Stimulated activated CD4-positive, alpha-beta T cell treated with anti-CD3 and anti-CD28 coated beads, Interleukin-12 subunit alpha, Interleukin-12 subunit beta, amount 100 ng/mL, for 4 hours (primary cell): ENCODE results near the gene KRTAP17-1.

ENCODE experiments used
- DNase-seq: peaks from one replicate; pipeline ENCODE4 v3.0.0-alpha.2; 2020

Gene KRTAP17-1

DNA sequence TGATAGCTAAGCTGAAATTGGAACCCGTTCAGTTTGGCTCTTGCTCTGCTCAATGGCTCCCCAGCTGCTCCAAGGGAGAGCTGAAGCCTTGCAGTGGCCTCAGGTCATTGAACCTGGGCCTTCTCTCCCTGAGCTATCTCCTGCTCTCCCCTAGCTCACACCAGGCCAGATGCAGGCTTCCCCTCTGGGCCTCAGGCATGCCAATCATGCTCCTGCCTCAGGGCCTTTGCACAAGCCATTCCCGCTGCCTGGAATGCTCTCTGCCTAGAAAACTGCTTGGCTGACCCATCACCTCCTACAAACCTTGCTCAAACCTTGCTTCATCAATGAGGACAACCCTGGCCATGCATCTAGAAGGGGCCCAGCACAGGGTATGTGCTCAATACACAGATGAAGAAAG lies 16.7 kb upstream of the KRTAP17-1 start:
- DNase-seq, result no peak

- no peak for DNase-seq
These were observed 16.1 kb upstream of the KRTAP17-1 start for GRCh38 chr17:41331606-41332005.

DNA sequence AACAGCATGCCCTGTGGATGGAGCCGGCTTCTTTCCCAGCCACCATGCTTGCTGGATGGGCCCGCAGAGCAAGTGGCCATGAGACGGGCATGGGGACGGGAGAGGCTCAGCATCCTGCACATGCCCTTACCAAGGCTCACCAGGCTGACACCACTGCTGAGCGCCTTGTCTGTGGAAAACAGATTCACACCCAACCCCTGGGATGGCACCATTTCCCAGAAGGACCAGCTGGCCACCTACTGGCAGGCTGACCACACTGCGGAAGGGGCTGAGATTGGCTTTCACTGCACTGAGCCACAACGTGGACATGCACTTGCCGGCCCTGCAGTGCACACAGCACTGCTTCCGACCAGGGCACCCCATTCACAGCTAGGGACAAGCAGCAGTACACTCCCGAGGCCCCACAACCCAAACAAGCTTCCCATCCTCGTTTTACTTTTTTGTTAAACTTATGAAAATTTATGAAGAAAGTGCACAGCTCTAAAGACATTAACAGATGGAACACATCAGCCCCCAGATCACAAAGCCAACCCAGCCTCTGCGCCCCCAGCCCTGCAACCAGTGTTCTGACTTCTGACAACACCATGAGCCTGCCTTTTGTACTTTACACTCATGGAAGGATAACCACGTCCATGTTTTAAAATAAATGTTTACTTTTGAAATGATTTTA lies 13.9 kb upstream of the KRTAP17-1 start:
- DNase-seq, result no peak

- no peak for DNase-seq
These were observed 12.7 kb upstream of the KRTAP17-1 start for GRCh38 chr17:41328207-41328606.

GRCh38 chr17:41327411-41328120 lies 12.1 kb upstream of the KRTAP17-1 start:
- no peak for DNase-seq

GRCh38 chr17:41326173-41327145 lies 10.9 kb upstream of the KRTAP17-1 start:
- DNase-seq, result no peak

DNA sequence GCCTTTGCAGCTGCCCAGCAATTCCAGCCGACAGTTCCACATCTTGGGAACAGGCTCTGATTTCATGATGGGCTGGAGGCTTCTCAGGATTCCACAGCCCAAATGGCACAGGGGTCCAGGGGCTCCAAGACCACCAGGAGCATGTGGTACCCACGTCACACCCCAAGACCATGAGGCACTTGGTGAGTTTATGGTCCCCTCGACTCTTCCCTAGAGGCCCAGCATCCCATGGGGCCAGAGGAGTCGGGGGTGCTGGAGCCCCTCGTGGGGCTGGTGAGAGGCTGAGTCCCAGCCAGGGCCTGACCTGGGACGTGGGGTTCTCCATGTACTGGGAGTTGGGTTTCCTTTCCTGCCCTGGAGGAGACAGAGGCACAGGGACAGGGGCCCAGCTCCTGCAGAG lies 10.1 kb upstream of the KRTAP17-1 start:
- no peak for DNase-seq

- DNase-seq, result no peak
These were observed 9.6 kb upstream of the KRTAP17-1 start for GRCh38 chr17:41325126-41325525.

GRCh38 chr17:41324180-41325075 lies 8.9 kb upstream of the KRTAP17-1 start:
- no peak for DNase-seq

DNA sequence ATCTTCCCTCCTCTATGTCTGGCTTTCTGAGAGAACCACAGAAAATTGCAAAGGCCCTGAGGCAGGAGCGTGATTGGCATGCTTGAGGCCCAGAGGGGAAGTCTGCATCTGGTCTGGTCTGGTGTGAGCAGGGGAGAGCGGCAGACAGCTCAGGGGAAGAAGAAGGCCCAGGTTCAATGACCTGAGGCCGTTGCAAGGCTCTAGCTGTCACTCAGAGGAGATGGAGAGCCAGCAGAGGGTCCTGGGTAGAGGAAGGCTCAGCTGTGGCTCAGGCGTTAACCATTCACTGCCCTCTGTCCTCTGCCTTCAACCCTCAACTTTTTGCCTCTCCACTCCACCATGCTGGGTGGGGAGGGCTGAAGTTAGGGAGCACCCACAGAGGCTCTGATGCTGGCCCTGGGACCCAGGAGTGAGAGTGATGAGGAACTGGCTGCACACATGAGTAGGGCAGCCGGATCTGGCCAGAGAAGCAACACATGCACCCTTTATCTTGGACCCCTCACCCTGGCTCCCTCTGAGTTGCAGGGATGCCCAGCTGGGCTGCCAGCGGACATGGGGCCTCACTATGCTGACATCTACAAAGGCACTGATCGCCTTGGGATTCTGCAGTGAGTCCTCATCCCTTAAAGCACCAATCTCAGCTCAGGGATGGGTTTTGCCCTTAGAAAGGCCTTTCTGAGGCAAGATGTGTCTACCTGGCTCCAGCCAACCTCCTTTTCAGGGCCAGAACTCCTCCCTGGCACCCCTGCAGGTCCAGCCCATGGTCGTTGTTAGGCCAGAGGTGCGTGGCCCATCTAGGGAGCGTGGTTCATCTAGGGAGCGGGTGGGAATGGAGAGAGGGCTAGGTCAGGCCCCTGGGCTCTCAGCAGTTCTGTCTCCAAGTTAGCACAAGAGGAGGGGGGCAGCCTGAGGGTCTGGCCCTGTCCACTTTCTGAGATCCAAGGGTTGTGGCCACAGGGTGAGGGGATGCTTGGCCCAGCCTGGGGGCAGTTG lies 7.7 kb upstream of the KRTAP17-1 start:
- no peak for DNase-seq

DNA sequence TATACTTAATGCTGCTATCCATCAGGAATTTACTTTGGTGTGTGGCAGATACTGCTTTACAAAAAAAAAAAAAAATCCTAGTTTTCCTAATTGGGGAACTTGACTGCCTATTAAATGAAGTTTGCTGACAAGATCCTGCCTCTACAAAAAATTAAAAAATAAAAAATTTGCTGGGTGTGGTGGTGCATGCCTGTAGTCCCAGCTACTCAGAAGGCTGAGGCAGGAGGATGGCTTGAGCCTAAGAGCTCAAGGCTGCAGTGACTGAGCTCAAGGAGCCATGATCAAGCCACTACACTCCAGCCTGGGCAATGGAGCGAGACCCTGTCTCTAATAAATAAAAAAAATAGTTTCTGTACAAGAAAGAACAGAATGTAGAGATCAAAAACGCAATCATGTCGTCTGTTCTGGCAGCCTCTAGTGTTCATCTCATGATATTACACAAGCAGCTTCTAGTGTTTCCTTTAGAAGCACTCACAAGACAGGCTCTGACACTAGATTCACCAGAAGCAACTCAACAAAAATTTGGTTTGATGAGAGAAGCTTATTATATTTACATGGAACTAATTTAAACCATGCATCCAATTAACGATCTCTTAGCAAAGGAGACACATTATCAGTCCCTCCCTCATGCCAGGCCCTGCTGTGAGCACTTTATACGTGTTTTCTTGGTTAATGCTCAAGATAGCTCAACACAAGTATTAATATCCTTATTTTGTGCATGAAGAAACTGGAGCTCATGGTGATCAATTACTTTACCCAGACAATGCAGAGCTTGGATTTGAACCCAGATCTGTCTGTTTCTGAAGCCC lies 6.8 kb upstream of the KRTAP17-1 start:
- DNase-seq, result no peak

GRCh38 chr17:41318231-41318630 lies 2.7 kb upstream of the KRTAP17-1 start:
- DNase-seq, result no peak

DNA sequence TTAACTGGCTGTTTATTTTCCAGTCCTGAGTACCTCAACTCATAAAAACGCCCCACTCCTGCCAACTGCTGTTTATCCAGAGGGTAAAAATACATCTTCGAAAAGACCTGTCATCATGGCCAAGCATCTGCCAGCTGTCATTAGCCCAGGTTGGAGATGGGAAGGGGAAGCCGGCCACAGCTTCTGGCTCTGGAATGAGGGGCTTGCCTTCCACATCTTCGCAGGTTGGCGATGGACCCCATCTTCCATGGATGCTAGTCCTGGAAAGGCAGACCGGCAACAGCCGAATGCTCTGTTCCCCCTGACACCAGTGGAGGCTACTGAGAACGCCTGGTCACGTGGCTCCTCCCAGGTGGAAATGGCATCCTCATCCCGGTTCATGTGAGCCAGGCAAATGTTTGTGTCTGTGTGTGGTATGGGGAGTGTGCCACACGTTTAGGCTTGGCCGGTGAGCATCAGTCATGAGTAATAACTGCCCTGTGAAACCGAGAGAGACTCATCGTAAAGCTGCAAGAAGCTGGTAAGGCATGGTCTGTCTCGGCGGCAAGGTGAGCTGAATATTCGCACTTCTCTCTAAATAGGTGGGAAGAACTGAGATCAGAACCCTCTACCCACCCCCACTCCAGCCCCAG lies 420 bp upstream of the KRTAP17-1 start:
- DNase-seq, result no peak

- DNase-seq, result no peak
These were observed 4.4 kb downstream of the KRTAP17-1 start for GRCh38 chr17:41311111-41311510.

DNA sequence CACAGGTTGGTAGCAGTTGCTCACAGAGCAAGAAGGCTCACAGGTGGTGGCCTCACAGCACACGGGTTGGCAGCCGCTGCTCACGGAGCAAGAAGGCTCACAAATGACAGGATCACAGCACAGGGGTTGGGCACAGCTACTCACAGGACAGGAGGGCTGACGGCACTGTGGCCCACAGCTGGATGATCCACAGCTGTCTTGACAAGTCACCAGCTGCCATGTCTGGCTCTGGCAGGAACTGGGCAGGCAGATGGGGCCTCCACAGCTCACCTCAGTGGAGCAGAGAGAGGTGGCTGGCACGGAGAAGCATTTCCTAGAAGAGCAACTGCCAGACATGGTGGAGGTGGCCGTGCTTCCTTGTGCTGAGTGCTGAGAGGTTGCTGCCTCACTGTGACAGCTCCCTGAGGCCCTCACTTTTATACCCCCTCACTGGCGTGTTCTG lies 6.6 kb downstream of the KRTAP17-1 start, which contains the start of gene KRTAP16-1:
KRTAP16-1 (minus strand) TSS at position 392 of the 442 bp plus-strand sequence; CDS start at position 336, 56 bp downstream.
- no peak for DNase-seq

GRCh38 chr17:41308251-41308917 lies 7.1 kb downstream of the KRTAP17-1 start:
- DNase-seq, result peak; percentile 32

- no peak for DNase-seq
These were observed 7.9 kb downstream of the KRTAP17-1 start for GRCh38 chr17:41307647-41308046.

DNA sequence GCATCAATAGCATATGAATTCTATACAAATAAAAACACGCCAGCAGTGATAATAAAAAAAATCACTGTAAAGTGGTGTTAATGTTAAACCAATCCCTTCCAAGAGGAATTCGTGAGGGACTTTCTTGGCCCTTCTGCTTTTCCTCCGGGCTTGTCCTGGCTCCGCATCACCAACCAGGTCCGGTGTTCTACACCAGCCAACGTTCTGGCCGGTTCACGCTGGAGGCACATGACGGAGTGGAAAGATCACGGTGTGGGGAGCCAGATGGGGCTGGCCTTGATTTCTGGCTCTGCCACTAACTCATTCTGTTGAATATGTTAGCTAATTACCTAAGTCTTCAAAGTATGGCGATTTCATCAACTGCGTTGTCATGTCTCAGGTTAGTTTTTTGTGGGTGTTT lies 11.4 kb downstream of the KRTAP17-1 start:
- no peak for DNase-seq

GRCh38 chr17:41302981-41303380 lies 12.5 kb downstream of the KRTAP17-1 start:
- no peak for DNase-seq
